ENCODE measurements around the gene EFHC1.

- TF ChIP-seq POLR2A (IDR thresholded peaks at IDR 0.05): no peak
- no peak for TF ChIP-seq CTCF (IDR thresholded peaks at IDR 0.05)
Measured at GRCh38 chr6:52522151-52522626, 102.0 kb downstream of the EFHC1 start.
